Testis (tissue), 3 donors: ENCODE measurements around the gene VPS8. TPM values are rescaled to one million over a fixed set of nuclear protein-coding genes. Genes with fewer than 3 reads are reported as not detected.

Experiments
- DNase-seq: peaks from one replicate; pipeline ENCODE4 v3.0.0-alpha.2; 2019
- H3K27ac ChIP-seq, 2 donors: fragments of 200-600 bp; sonication (generic); one replicate each; pipeline ENCODE4 v1.5.1; 2019
- H3K27me3 ChIP-seq: fragments of 200-600 bp; sonication (generic); one replicate; pipeline ENCODE4 v1.5.1; 2019
- H3K36me3 ChIP-seq: fragments of 200-600 bp; sonication (generic); one replicate; pipeline ENCODE4 v1.5.1; 2017; ENCODE audit warnings: low read depth; ENCODE audit errors: missing control alignments
- H3K4me1 ChIP-seq: fragments of 200-600 bp; sonication (generic); one replicate; pipeline ENCODE4 v1.5.1; 2019
- H3K4me3 ChIP-seq, 2 donors: fragments of 200-600 bp; sonication (generic); one replicate each; pipeline ENCODE4 v1.5.1; 2017 to 2019
- H3K9me3 ChIP-seq: fragments of 200-600 bp; sonication (generic); one replicate; pipeline ENCODE4 v1.5.1; 2017
- POLR2A ChIP-seq: fragments of 450-650 bp; IDR thresholded peaks from one replicate; pipeline ENCODE4 v1.6.1; 2017; ENCODE audit warnings: antibody characterized with exemption, mild to moderate bottlenecking, moderate library complexity
- WGBS, 2 donors: methylation state at CpG; one replicate each; pipeline ENCODE4 v1.1.5; 2018; 5-methylcytosine and 5-hydroxymethylcytosine counted together
- intact Hi-C: fragments of 100-400 bp; cut with DNase I; formaldehyde crosslinking; loops from one replicate; pipeline ENCODE4 v1.15.1; 2023; ENCODE audit warnings: low total_unique reads
- polyA plus RNA-seq: library from polyadenylated mRNA; stranded (reverse); fragments of 350-450 nt; fragmentation: Illumina TruSeq; extraction: RNeasy Lipid Tissue Mini Kit (QIAGEN cat#74804); gene quantifications from one replicate; pipeline ENCODE4 v1.2.3, GENCODE V29; 2014; ENCODE audit warnings: low read depth, low replicate concordance; ENCODE audit not compliant: insufficient read depth
- total RNA-seq, 2 donors: library from RNA; depleted of rRNA; stranded (reverse); fragments of >200 nt; gene quantifications; one replicate each; pipeline ENCODE4 v1.2.3, GENCODE V29; 2016
- TF ChIP-seq, protein P1 (sequence below), 3 experiments: fragments of 450-650 bp in 2 of 3; fragments of 200-600 bp in 1 of 3; sonication (generic) in 1 of 3; IDR thresholded peaks; one replicate each; pipeline ENCODE4 v1.5.1; 2016 to 2019; ENCODE audit warnings: antibody characterized with exemption in 3 of 3, mild to moderate bottlenecking in 2 of 3, moderate library complexity in 1 of 3

VPS8 gene
- total and polyA plus RNA-seq, 3 donors from 2014 or later, result 65.8 to 127 (median 88.0) TPM

DNA sequence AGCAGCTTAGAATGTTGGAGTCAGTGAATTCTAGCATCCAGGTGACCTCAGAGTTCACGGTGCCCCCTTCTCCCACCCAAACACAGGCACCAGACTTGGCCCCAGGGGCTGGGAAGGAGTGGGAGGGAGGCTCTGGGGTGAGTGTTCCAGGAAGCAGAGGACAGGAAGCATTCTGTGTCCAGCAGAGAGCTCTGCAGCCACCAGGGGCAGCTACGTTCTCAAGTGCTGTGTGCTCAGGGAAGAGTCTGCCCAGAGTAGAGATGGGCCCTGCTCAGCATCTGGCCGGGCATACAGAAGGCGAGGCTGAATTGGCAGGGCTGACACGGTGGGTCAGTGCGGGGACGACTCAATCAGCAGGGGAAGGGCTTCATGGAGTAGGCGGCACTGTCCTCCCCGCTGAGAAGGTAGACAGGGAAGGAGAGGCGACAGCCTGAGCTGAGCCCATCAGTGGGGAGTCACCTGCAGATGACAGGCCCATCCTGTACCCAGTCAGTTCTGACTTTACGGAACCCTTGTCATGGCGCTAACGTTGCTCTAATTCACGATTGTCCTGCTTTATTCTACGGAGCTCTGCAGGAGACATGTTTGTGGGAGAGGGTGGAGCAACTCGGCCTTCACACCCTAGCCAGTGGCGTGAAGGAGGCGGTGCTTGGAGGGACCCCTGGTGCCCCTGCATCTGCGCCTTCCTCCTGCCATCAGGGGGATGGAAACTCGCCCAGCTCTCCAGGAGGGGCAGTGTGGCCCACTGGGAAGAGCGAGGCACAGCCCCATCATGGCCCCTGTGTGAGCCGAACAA, 258.7 kb downstream of the VPS8 start:
- H3K27me3 ChIP-seq, result no peaks in the 10 kb centered on the region
- no peak overlapping the region for H3K4me3 ChIP-seq
- WGBS, 2 donors, result 77 to 78% methylated on average over 13 to 22 of the region's 22 CpGs
- no peaks in the 10 kb centered on the region for H3K9me3 ChIP-seq
- H3K36me3 ChIP-seq, result no peaks in the 10 kb centered on the region
- no peaks in the 10 kb centered on the region for H3K4me1 ChIP-seq
- H3K27ac ChIP-seq, result no peak overlapping the region
- TF ChIP-seq, protein P1, sequence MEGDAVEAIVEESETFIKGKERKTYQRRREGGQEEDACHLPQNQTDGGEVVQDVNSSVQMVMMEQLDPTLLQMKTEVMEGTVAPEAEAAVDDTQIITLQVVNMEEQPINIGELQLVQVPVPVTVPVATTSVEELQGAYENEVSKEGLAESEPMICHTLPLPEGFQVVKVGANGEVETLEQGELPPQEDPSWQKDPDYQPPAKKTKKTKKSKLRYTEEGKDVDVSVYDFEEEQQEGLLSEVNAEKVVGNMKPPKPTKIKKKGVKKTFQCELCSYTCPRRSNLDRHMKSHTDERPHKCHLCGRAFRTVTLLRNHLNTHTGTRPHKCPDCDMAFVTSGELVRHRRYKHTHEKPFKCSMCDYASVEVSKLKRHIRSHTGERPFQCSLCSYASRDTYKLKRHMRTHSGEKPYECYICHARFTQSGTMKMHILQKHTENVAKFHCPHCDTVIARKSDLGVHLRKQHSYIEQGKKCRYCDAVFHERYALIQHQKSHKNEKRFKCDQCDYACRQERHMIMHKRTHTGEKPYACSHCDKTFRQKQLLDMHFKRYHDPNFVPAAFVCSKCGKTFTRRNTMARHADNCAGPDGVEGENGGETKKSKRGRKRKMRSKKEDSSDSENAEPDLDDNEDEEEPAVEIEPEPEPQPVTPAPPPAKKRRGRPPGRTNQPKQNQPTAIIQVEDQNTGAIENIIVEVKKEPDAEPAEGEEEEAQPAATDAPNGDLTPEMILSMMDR (IDR thresholded peaks at IDR 0.05), result no peak
- TF ChIP-seq POLR2A, result no peak
- peak; percentile 67 for DNase-seq
- intact Hi-C loops, result no loop called here

GRCh38 chr3:185071287-185071800, 259.4 kb downstream of the VPS8 start:
- no peaks in the 10 kb centered on the region for H3K27me3 ChIP-seq
- intact Hi-C loops, result no loop called here
- TF ChIP-seq POLR2A, result no peak
- TF ChIP-seq, protein P1 (IDR thresholded peaks at IDR 0.05), result no peak
- no peak overlapping the region for H3K27ac ChIP-seq
- no peaks in the 10 kb centered on the region for H3K4me1 ChIP-seq
- WGBS, 2 donors, result 56 to 70% methylated on average over 5 to 7 of the region's 7 CpGs
- no peaks in the 10 kb centered on the region for H3K36me3 ChIP-seq
- no peak for DNase-seq
- H3K9me3 ChIP-seq, result no peaks in the 10 kb centered on the region
- no peak overlapping the region for H3K4me3 ChIP-seq

DNA sequence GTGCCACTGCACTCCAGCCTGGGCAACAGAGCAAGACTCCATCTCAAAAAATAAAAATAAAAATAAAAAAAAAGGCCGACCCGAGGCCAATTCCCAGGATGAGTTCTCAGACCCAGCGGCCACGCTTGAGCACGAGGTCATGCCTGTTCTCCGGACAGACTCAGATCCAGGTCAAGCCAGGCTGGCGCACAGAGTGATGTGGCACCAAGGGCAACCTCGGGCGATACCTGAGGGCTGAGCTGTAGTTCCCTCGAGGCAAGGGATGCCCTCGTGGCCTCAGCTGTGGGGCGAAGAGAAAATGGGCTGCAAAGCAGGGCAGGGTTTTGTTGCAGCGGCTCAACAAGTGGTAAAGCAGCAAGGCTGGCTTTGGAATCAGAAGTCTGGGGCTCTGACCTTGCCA, 263.6 kb downstream of the VPS8 start:
- TF ChIP-seq, protein P1 (IDR thresholded peaks at IDR 0.05), result no peak
- no peak for TF ChIP-seq POLR2A
- Histone ChIP-seq H3K4me1 (peaks cover 8% of the 10 kb centered on the region), H3K27ac (no peak overlapping the region), H3K36me3 (no peaks in the 10 kb centered on the region), H3K4me3 (no peak overlapping the region), H3K9me3 (no peaks in the 10 kb centered on the region), H3K27me3 (no peaks in the 10 kb centered on the region)
- intact Hi-C loops, result no loop called here
- DNase-seq, result no peak
- 95% methylated on average over 13 of the region's 13 CpGs for WGBS, 2 donors

- intact Hi-C loops, result no loop called here
- DNase-seq, result no peak
- peaks cover 8% of the 10 kb centered on the region for H3K4me1 ChIP-seq
- no peak overlapping the region for H3K4me3 ChIP-seq
- H3K36me3 ChIP-seq, result no peaks in the 10 kb centered on the region
- H3K9me3 ChIP-seq, result no peaks in the 10 kb centered on the region
- H3K27me3 ChIP-seq, result no peaks in the 10 kb centered on the region
- TF ChIP-seq, protein P1 (IDR thresholded peaks at IDR 0.05), result no peak
- WGBS, 2 donors, result 65 to 82% methylated on average over 7 to 8 of the region's 8 CpGs
- H3K27ac ChIP-seq, result no peak overlapping the region
Observed at GRCh38 chr3:185076219-185076618, 264.3 kb downstream of the VPS8 start.

DNA sequence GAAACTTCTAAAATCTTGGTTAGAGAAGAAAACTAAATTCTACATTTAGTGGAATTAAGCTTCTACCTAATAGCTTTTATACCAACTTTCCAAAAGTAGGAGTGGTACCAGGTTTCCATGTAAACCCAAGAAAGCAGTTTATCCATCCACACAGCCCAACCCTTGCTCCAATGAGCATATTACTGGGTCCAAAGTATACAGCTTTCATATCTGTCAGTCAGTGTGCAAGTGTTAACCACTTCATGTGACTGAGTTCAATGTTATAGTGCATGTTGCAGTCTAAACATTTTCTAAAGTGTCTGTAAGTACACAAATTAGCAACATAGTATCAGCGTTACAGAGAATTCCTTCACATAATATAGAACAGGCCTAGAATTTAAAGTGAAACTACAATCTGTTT, 267.7 kb downstream of the VPS8 start:
- DNase-seq, result no peak
- Histone ChIP-seq H3K4me3 (no peak overlapping the region), H3K9me3 (no peaks in the 10 kb centered on the region), H3K36me3 (no peaks in the 10 kb centered on the region), H3K27me3 (no peaks in the 10 kb centered on the region), H3K4me1 (peaks cover 8% of the 10 kb centered on the region), H3K27ac (peak overlapping the region; percentile 22 to 73)
- TF ChIP-seq, protein P1 (IDR thresholded peaks at IDR 0.05), result no peak
- TF ChIP-seq POLR2A, result no peak
- intact Hi-C loops, result no loop called here
- WGBS, 2 donors, result 27 to 43% methylated on average over 1 of the region's 1 CpG
